DND-41 (cell line): Measurements from ENCODE around the gene AANAT.
"Not testable (repeated sequence)": the region's sequence is repeated elsewhere in the genome, so short reads cannot be mapped to it uniquely, and the experiment has no call there.

Experiments
- ATAC-seq: fragments of 200-7000 bp; cut with Tn5 transposase; 3 replicates; pipeline ENCODE4 v1.9.1; 2021; ENCODE audit warnings: low read depth; ENCODE audit not compliant: insufficient read depth
- DNase-seq: peaks from one replicate; pipeline ENCODE4 v3.0.0-alpha.2; 2020
- H2AFZ ChIP-seq: 2 replicates; pipeline ENCODE4 v1.6.0; 2012; ENCODE audit warnings: low read depth, low read length
- H3K27ac ChIP-seq: 2 replicates; pipeline ENCODE4 v1.5.1; 2012; ENCODE audit warnings: low read length, inconsistent platforms
- H3K27me3 ChIP-seq: fragments of 200-600 bp; sonication (generic); 2 replicates; pipeline ENCODE4 v1.6.0; 2012; ENCODE audit warnings: low read length, mild to moderate bottlenecking, inconsistent platforms; ENCODE audit not compliant: insufficient read depth, poor library complexity
- H3K36me3 ChIP-seq: 2 replicates; pipeline ENCODE4 v1.5.1; 2012; ENCODE audit warnings: low read length, inconsistent platforms; ENCODE audit not compliant: insufficient read depth
- H3K4me1 ChIP-seq: 2 replicates; pipeline ENCODE4 v1.5.1; 2012; ENCODE audit warnings: mild to moderate bottlenecking, low read length; ENCODE audit not compliant: insufficient read depth
- H3K4me2 ChIP-seq: 2 replicates; pipeline ENCODE4 v1.6.0; 2012; ENCODE audit warnings: mild to moderate bottlenecking, moderate library complexity, low read length, inconsistent platforms; ENCODE audit not compliant: insufficient read depth
- H3K4me3 ChIP-seq, 2 experiments: fragments of 200-600 bp in 1 of 2; shearing (Covaris generic) in 1 of 2; 2 replicates each; pipeline ENCODE4 v1.5.1; 2012 to 2016; ENCODE audit warnings: inconsistent platforms in 2 of 2, low read length in 2 of 2, mild to moderate bottlenecking in 2 of 2, low read depth in 1 of 2, moderate library complexity in 1 of 2
- H3K79me2 ChIP-seq: 2 replicates; pipeline ENCODE4 v1.6.0; 2012; ENCODE audit warnings: low read length, inconsistent platforms; ENCODE audit not compliant: insufficient read depth
- H3K9ac ChIP-seq: 2 replicates; pipeline ENCODE4 v1.6.0; 2012; ENCODE audit warnings: low read depth, mild to moderate bottlenecking, inconsistent platforms, low read length, moderate library complexity
- H3K9me3 ChIP-seq: 2 replicates; pipeline ENCODE4 v1.5.1; 2012; ENCODE audit warnings: low read length, moderate library complexity, mild to moderate bottlenecking, inconsistent platforms; ENCODE audit not compliant: insufficient read depth, severe bottlenecking
- H4K20me1 ChIP-seq: 2 replicates; pipeline ENCODE4 v1.6.0; 2012; ENCODE audit warnings: low read length; ENCODE audit not compliant: insufficient read depth
- CTCF ChIP-seq: IDR thresholded peaks from 2 replicates; pipeline ENCODE4 v1.5.1; 2012; ENCODE audit warnings: borderline replicate concordance, low read length, moderate library complexity, mild to moderate bottlenecking; ENCODE audit not compliant: poor library complexity, severe bottlenecking; ENCODE audit errors: extremely low read depth
- EZH2 ChIP-seq: IDR thresholded peaks from 3 replicates; pipeline ENCODE4 v1.6.1; 2012; ENCODE audit warnings: borderline replicate concordance, low read depth, mild to moderate bottlenecking, moderate library complexity, low read length, inconsistent platforms; ENCODE audit not compliant: severe bottlenecking

AANAT gene

DNA sequence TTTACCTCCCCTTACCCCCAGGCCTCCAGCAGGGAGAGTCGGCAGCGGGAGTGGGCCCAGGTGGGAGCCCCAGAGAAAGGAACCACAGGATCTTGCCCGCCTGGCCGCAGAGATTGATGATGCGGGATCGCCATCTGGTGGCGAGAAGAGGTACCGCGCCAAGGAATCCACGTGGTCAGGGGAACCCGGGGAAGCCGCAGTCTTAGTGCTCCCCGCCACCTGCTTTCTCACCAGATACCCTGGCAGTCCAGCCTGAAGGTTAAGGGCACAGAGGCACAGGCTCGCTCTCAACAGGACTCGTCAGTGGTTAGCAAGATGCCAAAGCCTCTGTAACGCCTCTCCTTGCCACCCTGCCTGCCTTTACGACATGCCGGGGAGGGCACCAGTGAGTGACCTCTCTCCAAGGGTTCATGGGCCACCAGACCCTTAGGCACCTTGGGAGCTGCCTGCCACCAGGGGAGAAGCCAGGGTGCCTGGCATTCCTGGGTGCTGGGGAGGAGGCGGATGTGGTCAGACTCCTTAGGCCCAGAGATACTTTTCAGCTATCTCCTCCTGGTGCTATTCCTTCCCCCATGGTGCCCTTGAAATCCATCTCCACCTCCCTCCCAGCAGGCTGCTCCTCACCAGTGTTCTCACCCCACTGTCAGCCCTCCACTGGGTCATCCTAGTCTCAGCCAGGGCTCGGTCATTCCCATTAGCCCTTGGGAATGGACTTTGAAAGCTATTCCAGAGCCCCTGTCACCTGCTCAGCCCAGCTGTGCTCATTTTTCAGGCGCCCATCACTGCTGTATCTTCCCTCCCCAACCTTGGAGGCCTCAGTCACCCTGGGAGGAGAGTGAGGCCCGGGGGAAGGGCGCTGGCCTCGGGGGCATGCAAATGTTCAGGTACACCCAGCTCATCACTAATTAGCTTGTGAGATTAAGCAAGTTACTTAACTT lies 39.3 kb downstream of the AANAT start:
- TF ChIP-seq CTCF (peak; percentile 96), EZH2 (no peak)
- H3K4me3 ChIP-seq = no peak overlapping the region
- no peaks in the 10 kb centered on the region for H3K9me3 ChIP-seq
- H3K4me1 ChIP-seq = peaks cover 13% of the 10 kb centered on the region
- peak; percentile 93 for ATAC-seq
- H4K20me1 ChIP-seq = no peaks in the 10 kb centered on the region
- DNase-seq = peak; percentile 86
- H2AFZ ChIP-seq = peak overlapping the region; percentile 69; the same call in 1 of the 2 replicates
- H3K27ac ChIP-seq = no peak overlapping the region
- no peaks in the 10 kb centered on the region for H3K79me2 ChIP-seq
- H3K36me3 ChIP-seq = no peaks in the 10 kb centered on the region
- peak overlapping the region; percentile 47; the same call in 1 of the 2 replicates for H3K4me2 ChIP-seq
- peaks cover 15% of the 10 kb centered on the region for H3K27me3 ChIP-seq
- H3K9ac ChIP-seq = no peak overlapping the region

DNA sequence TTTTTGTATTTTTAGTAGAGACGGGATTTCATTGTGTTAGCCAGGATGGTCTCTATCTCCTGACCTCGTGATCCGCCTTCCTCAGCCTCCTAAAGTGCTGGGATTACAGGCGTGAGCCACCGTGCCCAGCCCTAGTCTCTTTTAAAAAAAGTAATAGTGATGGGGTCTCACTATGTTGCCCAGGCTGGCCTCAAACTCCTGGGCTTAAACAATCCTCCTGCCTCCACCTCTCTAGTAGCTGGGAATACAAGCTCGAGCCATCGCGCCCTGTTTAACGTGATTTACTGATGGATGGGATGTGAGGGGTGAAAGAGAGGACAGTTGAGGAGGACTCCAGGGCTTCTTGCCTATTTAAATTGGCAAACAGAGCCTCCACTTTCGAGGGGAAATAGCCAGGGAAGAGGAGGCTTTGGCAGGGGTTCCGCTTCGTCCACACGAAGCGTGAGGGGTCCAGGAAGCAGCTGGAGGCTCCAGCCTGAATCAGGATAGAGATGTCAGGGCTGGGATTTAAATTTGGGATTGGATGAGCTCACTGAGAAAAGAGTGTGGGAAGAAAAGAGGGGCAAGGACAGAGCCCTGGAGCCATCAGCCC lies 41.2 kb downstream of the AANAT start:
- not testable (repeated sequence) for H3K27ac ChIP-seq, ATAC-seq, H3K9me3 ChIP-seq, H3K4me1 ChIP-seq, H4K20me1 ChIP-seq, H3K9ac ChIP-seq, H3K79me2 ChIP-seq, H3K4me2 ChIP-seq, H3K36me3 ChIP-seq, H2AFZ ChIP-seq, H3K4me3 ChIP-seq, DNase-seq
- H3K27me3 ChIP-seq = peaks cover 15% of the 10 kb centered on the region

GRCh38 chr17:76510831-76511244 lies 43.4 kb downstream of the AANAT start:
- no peaks in the 10 kb centered on the region for H3K9me3 ChIP-seq

More at GRCh38 chr17:76510831-76511244, 43.4 kb downstream of the AANAT start:
- ATAC-seq = no peak
- peaks cover 15% of the 10 kb centered on the region for H3K27me3 ChIP-seq
- no peaks in the 10 kb centered on the region for H3K36me3 ChIP-seq
- H3K4me1 ChIP-seq = peaks cover 8% of the 10 kb centered on the region
- no peak for TF ChIP-seq CTCF
- no peak overlapping the region for H2AFZ ChIP-seq
- DNase-seq = no peak
- H3K9ac ChIP-seq = no peak overlapping the region
- no peak overlapping the region for H3K27ac ChIP-seq
- H3K4me3 ChIP-seq = no peak overlapping the region
- no peaks in the 10 kb centered on the region for H4K20me1 ChIP-seq
- no peaks in the 10 kb centered on the region for H3K79me2 ChIP-seq
- no peak overlapping the region for H3K4me2 ChIP-seq
